Measurements from ENCODE around the gene DGKI. TPM values are rescaled to one million over a fixed set of nuclear protein-coding genes. Genes with fewer than 3 reads are reported as not detected.

The DGKI gene
- total RNA-seq, 1 experiment from 2014 or later = 0.41 TPM

- BruUV-seq (replicated peaks) = no TSS peak
- H3K27ac ChIP-seq = no peak overlapping the region
- CTCF ChIA-PET = no interaction called here
- H3F3A ChIP-seq (ENCODE audit: insufficient read depth, low read depth) = no peaks in the 10 kb centered on the region
- H3K9me2 ChIP-seq (ENCODE audit: insufficient read depth) = peaks cover 3% of the 10 kb centered on the region; the same call in 1 of the 2 replicates
- H3K27me3 ChIP-seq (ENCODE audit: insufficient read depth, low read depth) = no peaks in the 10 kb centered on the region
- H4K20me1 ChIP-seq (ENCODE audit: insufficient read depth) = no peaks in the 10 kb centered on the region
- H3K4me3 ChIP-seq = no peak overlapping the region
- H3K79me2 ChIP-seq (ENCODE audit: low read depth) = no peaks in the 10 kb centered on the region
- POLR2A ChIA-PET (ENCODE audit: unreplicated experiment) = no interaction called here
- no peak overlapping the region for H3K4me2 ChIP-seq
- intact Hi-C loops (cut with micrococcal nuclease; ENCODE audit: unreplicated experiment) = no loop called here
- no peak for DNase-seq
- H3K4me1 ChIP-seq (replicated peaks; ENCODE audit: insufficient read depth) = no peaks in the 10 kb centered on the region
- H3K9me3 ChIP-seq (ENCODE audit: insufficient read depth, low read depth) = no peaks in the 10 kb centered on the region
- TF ChIP-seq EZH2 (IDR thresholded peaks at IDR 0.05; ENCODE audit: low read depth) = no peak
- TF ChIP-seq, protein P1, sequence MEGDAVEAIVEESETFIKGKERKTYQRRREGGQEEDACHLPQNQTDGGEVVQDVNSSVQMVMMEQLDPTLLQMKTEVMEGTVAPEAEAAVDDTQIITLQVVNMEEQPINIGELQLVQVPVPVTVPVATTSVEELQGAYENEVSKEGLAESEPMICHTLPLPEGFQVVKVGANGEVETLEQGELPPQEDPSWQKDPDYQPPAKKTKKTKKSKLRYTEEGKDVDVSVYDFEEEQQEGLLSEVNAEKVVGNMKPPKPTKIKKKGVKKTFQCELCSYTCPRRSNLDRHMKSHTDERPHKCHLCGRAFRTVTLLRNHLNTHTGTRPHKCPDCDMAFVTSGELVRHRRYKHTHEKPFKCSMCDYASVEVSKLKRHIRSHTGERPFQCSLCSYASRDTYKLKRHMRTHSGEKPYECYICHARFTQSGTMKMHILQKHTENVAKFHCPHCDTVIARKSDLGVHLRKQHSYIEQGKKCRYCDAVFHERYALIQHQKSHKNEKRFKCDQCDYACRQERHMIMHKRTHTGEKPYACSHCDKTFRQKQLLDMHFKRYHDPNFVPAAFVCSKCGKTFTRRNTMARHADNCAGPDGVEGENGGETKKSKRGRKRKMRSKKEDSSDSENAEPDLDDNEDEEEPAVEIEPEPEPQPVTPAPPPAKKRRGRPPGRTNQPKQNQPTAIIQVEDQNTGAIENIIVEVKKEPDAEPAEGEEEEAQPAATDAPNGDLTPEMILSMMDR (conservative IDR thresholded peaks at IDR 0.05) = no peak
- H2AFZ ChIP-seq = no peak overlapping the region
- H3K36me3 ChIP-seq (ENCODE audit: low read depth) = no peaks in the 10 kb centered on the region
Measured at GRCh38 chr7:137413901-137414300, 432.9 kb downstream of the DGKI start.

GRCh38 chr7:137411446-137411845, 435.3 kb downstream of the DGKI start:
- TF ChIP-seq EZH2 (IDR thresholded peaks at IDR 0.05; ENCODE audit: low read depth) = no peak
- TF ChIP-seq, protein P1 (conservative IDR thresholded peaks at IDR 0.05) = no peak
- intact Hi-C loops (cut with micrococcal nuclease; ENCODE audit: unreplicated experiment) = no loop called here
- Histone ChIP-seq H3K27me3 (ENCODE audit: insufficient read depth, low read depth) (no peaks in the 10 kb centered on the region), H3K36me3 (ENCODE audit: low read depth) (no peaks in the 10 kb centered on the region), H3K4me1 (replicated peaks; ENCODE audit: insufficient read depth) (no peaks in the 10 kb centered on the region), H3K4me3 (no peak overlapping the region), H3K9me2 (ENCODE audit: insufficient read depth) (peaks cover 3% of the 10 kb centered on the region; the same call in 1 of the 2 replicates), H3K4me2 (no peak overlapping the region), H3K9me3 (ENCODE audit: insufficient read depth, low read depth) (no peaks in the 10 kb centered on the region), H4K20me1 (ENCODE audit: insufficient read depth) (no peaks in the 10 kb centered on the region), H2AFZ (no peak overlapping the region), H3K79me2 (ENCODE audit: low read depth) (no peaks in the 10 kb centered on the region), H3K27ac (no peak overlapping the region), H3F3A (ENCODE audit: insufficient read depth, low read depth) (no peaks in the 10 kb centered on the region)
- CTCF ChIA-PET = no interaction called here
- BruUV-seq (replicated peaks) = no TSS peak
- DNase-seq = no peak
- POLR2A ChIA-PET (ENCODE audit: unreplicated experiment) = interaction anchor here (0.6 kb wide), 1 partner anchor 66 kb away, joined by 5 read pairs; no protein-coding TSS in a partner anchor

- Histone ChIP-seq H3K27ac (no peak overlapping the region), H3K9me2 (ENCODE audit: insufficient read depth) (no peaks in the 10 kb centered on the region), H3F3A (ENCODE audit: insufficient read depth, low read depth) (no peaks in the 10 kb centered on the region), H3K27me3 (ENCODE audit: insufficient read depth, low read depth) (no peaks in the 10 kb centered on the region), H3K4me1 (replicated peaks; ENCODE audit: insufficient read depth) (no peaks in the 10 kb centered on the region), H3K79me2 (ENCODE audit: low read depth) (no peaks in the 10 kb centered on the region), H4K20me1 (ENCODE audit: insufficient read depth) (no peaks in the 10 kb centered on the region), H3K36me3 (ENCODE audit: low read depth) (no peaks in the 10 kb centered on the region), H2AFZ (no peak overlapping the region), H3K9me3 (ENCODE audit: insufficient read depth, low read depth) (no peaks in the 10 kb centered on the region), H3K4me2 (no peak overlapping the region), H3K4me3 (no peak overlapping the region)
- BruUV-seq (replicated peaks) = no TSS peak
- intact Hi-C loops (cut with micrococcal nuclease; ENCODE audit: unreplicated experiment) = no loop called here
- POLR2A ChIA-PET (ENCODE audit: unreplicated experiment) = interaction anchor here (0.6 kb wide), 2 partner anchors 47 to 49 kb away, joined by 4 read pairs; no protein-coding TSS in a partner anchor
- no peak for DNase-seq
- no peak for TF ChIP-seq EZH2 (IDR thresholded peaks at IDR 0.05; ENCODE audit: low read depth)
- TF ChIP-seq, protein P1 (conservative IDR thresholded peaks at IDR 0.05) = no peak
- CTCF ChIA-PET = no interaction called here
Measured at GRCh38 chr7:137408126-137408525, 438.6 kb downstream of the DGKI start.
